Stimulated activated CD4-positive, alpha-beta T cell treated with anti-CD3 and anti-CD28 coated beads, Interleukin-1b, Interleukin-23, amount 100 ng/mL, for 4 hours (primary cell): ENCODE results near the gene CERKL.
"Not testable (repeated sequence)": the region's sequence is repeated elsewhere in the genome, so short reads cannot be mapped to it uniquely, and the experiment has no call there.

ENCODE experiments used
- DNase-seq, 2 donors: peaks; one replicate each; pipeline ENCODE4 v3.0.0-alpha.2; 2020; ENCODE audit warnings: low read depth in 2 of 2

The CERKL gene, protein sequence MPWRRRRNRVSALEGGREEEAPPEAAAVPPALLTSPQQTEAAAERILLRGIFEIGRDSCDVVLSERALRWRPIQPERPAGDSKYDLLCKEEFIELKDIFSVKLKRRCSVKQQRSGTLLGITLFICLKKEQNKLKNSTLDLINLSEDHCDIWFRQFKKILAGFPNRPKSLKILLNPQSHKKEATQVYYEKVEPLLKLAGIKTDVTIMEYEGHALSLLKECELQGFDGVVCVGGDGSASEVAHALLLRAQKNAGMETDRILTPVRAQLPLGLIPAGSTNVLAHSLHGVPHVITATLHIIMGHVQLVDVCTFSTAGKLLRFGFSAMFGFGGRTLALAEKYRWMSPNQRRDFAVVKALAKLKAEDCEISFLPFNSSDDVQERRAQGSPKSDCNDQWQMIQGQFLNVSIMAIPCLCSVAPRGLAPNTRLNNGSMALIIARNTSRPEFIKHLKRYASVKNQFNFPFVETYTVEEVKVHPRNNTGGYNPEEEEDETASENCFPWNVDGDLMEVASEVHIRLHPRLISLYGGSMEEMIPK

DNA sequence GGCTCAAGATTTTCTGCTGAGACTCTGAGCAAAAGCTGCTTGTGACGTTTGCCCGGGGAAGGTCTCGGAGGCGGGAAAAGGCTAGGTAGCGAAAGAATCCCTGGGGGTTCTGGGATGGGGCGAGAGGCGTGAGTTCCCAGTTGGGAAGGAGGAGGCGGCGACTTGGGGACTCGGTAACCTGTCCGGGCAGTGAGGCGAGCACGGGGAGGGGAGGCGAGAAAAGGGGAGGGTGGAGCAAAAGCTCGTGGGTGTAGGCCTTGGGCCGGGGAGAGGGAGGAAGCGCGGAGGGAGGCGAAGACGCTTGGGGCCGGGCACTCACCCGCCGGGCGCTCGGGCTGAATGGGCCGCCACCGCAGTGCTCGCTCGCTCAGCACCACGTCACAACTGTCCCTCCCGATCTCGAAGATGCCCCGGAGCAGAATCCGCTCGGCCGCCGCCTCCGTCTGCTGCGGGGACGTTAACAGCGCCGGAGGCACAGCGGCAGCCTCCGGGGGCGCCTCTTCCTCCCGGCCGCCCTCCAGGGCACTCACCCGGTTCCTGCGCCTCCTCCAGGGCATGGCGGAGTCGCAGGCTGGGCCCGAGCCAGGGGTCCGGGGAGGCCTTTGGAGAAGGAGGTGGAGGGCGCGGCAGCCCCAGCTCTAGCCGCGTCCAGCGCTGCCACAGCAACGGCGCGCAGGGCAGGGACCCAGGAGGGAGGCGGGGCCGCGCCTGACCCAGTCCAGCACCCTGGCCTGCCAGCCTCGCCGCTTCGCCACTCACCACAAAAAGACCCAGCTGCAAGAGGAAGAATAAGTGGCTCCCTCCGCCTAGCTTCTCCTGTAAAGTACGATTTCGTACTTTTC lies at the start of gene CERKL:
Gene CERKL, minus strand, starts transcription at position 656 of the 842 bp plus-strand sequence. Its CDS starts 99 bp downstream, at position 557.
- peak in 1 of 2 donors; percentile 10 for DNase-seq

DNA sequence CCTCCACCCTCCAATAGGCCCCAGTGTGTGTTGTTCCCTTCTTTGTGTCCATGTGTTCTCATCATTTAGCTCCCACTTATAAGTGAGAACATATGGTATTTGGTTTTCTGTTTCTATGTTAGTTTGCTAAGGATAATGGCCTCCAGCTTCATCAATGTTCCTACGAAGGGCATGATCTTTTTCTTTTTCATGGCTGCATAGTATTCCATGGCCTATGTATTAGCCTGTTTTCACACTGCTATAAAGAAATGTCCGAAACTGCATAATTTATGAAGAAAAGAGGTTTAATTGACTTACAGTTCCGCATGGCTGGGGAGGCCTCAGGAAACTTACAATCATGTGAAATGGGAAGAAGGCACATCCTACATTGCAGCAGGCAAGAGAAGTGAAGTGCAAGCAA lies 45.6 kb upstream of the CERKL start:
- not testable (repeated sequence) for DNase-seq

DNA sequence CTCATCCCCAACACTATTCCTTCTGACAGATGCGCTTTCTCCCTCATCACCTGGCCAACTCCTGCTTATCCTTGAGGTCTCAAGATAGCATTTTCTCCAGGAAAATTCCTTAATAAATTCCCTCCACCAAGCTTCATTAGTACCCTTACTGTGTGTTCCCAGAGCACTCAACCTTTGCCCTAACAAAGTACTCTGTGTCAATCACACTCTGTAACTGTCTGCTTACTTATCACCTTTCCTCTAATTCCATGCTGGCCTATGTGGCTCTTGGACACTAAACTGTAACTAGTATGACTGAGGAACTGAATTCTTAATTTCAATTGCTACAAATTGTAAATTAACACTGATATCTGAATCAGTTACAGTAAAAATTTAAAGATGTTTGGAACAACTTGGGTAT lies 41.3 kb upstream of the CERKL start:
- DNase-seq, result no peak

DNA sequence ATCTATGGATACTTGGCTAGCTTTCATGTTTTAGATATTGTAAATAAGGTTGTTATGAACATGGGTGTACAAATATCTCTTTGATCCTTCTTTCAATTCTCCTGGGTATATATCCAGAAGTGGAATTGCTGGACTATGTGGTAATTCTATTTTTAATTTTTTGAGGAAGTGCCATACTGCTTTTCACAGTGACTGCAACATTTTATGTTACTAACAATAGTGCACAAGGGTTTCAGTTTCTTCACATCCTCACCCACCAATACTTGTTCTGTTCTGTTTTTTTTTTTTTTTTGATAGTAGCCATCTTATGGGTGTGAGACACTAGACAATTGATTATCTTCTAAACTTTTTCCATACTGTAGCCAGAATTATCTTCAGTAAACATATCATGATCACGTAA lies 40.7 kb upstream of the CERKL start:
- no peak for DNase-seq

DNA sequence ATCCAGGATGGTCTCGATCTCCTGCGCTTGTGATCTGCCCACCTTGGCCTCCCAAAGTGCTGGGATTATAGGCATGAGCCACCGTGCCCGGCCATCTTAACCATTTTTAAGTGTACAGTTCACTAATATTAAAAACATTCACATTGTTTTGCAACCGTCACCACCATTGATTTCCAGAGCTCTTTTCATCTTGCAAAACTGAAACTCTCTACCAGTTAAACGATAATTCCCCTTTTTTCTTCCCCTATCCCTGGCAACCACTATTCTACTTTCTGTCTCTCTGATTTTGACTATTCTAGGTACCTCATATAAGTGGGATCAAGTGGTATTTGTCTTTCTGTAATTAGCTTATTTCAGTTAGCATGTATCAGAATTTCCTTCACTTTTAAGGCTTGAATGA lies 40.2 kb upstream of the CERKL start:
- DNase-seq, result no peak

DNA sequence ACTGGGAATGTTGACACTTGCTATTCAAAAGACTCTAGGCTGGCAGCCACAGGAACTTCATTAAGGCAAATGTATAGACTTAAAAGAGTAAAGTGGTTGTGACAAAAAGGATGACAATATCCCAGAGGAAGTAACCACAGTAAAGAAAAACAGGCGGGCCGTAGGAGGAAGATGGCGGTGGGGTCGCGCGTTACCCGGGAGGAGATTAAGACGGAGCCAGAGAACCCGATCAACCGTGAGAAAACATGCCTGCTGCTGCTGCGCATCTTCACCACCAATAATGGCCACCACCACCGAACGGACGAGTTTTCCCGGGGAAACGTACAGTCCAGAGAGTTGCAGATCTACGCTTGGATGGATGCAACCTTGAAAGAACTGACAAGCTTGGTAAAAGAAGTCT lies 37.4 kb upstream of the CERKL start:
- DNase-seq, result no peak

DNA sequence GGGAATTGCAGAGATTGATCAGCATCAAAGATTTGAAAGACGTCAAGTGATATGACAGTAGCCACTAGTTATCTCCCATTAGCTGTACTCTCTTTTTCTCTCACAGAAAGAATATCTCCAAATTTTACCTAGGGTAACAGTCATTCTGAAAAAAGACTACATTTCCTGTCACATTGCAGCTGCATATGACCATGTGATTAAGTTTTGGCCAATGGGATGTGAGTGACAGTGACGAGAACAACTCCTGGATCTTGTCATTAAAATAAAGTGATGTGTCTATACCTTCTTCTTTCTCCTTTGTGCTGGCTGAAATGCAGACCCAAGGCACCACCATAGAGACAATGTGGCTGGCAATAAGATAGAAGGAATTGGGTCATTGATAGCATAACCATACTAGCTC lies 34.0 kb upstream of the CERKL start:
- DNase-seq, result no peak

DNA sequence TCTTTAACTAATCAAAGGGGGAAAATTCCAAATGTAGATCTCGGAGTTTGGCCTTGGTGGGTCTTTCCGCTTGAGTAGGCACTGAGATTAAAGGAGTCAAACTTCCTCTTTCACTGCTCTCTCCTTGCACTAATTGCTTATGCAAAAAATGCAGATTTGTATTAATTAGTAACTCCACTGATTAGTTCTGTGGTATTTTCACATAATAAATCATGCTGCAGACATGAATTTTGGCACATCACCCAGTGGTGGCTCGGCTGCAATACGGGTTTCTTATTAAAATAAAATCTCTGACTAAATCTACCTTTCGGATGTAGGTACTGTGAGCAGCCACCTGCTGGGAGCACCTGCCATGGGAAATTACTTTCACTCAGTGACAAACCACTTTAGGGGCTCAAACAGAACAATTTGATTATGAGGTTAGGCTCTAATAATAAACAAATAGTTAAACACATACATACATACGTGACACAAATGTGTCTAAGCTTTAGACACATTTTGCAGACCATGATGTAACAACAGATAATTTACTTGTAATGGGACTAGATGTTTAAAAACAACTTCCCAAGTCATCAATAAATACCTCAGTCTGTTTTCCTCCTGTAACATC lies 29.8 kb upstream of the CERKL start:
- no peak for DNase-seq

DNA sequence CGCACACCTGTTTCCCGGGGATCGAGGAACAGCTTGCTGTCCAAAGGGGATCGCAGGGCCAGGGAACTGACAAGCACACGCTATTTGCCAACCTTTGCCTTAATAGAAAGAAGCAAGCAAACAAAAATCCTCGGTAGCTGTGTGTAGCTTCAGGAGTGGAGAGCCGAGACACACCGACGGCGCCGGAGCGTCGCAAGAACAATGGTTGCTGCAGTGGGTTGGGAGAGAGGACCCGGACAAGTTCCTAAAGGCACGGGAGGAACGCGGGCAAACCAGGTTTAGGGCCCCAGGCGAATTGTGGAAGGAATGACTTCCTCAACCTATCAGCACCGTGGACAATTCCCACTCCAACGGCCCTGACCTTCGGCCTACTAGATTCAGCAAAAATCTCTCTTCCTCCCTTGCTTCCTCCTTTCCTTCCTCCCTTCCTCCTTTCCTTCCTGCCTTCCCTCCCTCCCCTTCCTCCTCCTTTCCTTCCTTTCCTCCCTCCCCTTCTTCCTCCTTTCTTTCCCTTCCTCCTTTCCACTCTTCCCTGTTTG lies 28.3 kb upstream of the CERKL start:
- no peak for DNase-seq

DNA sequence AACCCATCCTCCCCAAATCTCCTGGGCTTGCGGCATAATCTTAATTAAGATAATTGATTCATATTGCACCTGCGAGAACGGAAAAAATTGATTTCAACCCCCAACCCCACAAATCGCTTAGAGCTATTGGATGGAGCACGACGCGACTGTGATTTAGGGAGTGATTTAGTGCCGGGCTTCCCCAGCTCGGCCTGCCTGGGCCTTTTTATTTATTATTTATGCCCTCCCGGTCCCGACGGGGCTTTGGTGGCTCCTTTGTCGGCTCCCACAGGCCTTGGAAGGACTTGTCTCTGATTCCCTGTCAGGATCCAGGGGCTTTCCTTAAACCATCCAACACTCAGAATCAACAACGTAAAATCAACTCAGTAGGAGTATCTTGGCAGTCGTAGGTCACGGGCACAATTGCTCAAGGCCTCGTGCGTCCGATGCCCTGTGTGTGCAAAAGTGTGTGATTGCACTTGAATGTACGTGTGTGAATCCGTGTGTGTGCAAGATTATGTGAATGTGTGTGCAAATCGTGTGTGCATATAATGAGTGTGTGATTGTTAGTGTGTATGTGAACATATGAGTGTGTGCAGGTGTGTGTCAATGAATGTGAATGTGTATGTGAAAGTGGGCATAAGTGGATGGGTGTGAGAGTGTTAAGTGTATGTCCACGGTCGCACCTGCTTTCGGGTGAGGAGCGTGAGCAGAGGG lies 27.7 kb upstream of the CERKL start:
- no peak for DNase-seq

DNA sequence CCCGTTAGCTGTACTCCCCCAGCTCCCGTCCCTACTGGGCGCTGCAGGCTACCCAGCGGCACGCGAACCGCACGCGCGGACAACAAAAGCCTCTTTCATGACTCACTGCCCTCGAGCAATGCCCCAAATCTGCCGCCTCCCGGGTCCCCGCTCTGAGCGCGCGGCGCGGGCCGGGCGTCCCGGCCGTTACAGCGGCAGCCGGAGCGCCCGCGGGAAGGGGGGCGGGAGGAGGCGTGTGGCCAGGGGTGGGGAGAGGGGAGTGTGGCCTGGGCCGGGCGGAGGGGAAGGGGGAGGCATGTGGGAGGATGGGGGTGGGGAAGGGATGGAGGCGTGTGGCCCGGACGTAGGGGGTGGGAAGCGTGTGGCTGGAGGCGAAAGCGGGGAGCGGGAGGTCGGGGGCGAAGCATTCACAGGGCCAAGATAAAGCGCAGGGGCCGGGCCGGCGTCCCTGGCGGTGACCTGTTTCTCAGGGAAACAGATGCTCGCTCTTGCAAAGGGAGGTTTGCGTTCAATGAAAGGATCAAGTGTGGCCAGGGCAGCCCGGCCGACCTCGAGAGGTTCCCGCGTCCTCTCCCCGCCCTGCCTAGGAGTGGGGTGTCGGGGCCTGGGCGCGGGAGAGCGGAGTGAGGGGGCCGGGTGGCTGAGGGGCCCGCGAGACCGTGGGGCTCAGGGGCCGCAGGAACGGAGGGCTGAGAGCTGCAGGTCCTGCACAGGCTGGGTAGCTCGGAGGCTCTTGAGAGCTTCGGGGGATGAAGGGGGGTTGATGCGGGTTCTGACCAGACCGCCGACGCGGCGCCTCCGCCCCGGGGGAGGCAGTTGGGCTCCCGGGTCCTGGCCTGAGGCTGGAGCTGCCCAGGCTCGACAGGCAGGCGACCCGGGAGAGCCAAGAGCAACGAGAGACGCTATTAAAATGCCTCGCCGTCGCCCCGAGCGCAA lies 26.9 kb upstream of the CERKL start:
- DNase-seq, result no peak

DNA sequence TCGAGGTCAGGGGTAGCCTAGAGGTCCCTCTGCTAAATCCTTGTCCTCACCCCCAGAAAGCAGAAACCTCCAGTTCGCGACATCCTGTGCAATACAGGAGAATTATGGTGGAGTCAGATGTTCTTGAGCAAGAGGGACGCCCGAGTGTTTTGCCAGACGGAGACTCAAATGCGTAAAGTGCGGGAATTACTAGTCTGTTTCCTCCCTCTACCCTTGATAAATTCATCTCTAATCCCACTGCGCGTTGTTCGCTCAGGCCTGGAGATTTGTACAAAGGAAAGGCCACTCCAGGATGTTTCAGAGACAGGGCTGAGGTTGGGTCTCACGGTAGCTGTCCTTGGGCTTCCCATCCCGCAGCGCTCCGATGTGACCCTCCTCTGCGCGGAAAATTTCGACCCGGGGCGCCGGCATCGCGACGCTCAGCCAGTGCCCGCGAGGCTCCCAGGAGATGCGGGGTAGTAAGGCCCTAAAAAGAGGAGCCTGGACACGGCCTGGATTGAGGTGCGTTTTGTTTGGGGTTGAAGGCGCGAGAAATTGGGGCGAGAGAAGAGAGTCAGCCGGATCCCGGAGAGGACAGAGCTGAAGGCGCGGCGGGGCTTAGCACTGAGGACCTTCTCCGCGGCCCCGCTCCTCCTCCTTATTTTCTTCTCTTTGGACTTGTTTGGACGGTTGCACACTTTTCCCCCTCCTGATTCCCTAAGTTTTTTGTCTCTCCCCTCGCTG lies 26.1 kb upstream of the CERKL start:
- no peak for DNase-seq

DNA sequence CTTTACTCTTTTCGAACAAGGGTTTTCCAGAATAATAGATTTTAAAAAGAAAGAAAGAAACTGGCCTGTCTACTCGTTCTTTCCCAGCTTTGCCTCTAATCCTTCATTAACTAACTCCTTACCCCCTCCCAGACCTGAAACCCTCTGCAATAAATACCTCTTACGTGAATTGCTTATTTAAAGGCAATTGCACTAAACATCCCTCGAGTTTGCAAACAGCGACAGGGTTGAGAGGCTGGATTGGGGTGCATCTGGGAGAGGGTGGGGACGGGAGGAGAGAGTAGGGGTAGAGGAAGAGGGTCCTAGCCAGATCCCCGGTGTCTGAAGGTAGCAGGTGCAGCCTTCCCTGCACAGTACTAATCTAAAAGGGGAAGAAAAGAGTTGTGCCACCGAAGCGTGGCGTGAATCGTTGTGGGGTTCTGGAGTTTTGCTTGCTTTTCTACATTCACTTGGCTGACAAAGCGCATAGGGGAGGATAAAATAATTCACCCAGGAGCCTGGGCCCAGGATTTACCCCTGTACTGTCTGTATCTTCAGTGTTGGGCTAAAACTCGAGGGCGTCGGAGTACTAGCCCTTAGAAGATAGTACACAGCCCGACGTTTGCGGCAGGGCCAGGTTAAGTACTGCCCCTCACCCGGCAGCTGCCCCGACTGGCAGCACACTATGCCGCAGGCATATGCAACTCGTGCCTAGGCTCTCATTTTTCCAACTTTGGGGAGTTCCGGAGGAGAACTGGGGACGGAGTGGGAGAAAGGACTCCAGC lies 25.3 kb upstream of the CERKL start:
- DNase-seq, result no peak

DNA sequence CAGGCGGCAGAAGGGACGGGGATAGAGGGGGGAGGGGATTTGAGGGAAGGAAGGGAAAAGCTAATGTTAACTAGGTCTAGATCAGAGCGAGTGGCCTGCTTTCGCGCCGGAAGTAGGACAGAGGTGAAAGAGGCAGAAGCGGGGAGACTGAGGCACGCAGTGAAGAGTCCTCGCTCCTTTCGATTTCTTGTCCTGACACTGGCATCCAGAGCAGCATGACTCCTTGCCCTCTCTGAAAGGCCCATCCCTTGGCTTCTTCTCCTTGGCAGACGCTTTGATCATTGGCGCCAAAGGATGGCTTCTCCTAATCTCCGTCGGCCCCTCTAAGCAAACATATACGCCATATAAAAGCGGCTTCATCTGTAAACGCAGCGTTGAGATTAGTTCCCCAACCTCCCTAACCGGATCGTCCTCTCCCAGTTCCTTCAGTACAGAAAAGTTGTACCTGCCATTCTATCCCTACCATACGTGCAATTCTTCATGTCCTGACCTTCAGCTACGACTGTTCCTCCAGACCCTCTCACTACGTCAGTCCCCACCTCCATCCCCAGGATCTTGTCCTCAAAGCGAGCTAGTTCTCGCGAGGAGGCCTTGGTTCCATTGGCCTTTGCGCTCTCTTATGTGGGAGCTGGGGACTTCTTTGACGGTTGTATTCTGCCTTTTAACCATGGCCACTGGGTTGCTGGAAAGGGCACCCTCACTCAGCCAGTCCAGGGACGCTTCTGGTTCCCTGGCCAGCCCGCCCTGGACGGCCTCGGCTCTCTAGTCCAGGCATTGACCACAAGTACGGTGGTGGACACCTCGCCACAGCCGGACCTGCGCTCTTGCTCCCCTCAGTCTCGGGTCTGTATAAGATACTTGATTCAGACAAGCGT lies 24.3 kb upstream of the CERKL start:
- no peak for DNase-seq

DNA sequence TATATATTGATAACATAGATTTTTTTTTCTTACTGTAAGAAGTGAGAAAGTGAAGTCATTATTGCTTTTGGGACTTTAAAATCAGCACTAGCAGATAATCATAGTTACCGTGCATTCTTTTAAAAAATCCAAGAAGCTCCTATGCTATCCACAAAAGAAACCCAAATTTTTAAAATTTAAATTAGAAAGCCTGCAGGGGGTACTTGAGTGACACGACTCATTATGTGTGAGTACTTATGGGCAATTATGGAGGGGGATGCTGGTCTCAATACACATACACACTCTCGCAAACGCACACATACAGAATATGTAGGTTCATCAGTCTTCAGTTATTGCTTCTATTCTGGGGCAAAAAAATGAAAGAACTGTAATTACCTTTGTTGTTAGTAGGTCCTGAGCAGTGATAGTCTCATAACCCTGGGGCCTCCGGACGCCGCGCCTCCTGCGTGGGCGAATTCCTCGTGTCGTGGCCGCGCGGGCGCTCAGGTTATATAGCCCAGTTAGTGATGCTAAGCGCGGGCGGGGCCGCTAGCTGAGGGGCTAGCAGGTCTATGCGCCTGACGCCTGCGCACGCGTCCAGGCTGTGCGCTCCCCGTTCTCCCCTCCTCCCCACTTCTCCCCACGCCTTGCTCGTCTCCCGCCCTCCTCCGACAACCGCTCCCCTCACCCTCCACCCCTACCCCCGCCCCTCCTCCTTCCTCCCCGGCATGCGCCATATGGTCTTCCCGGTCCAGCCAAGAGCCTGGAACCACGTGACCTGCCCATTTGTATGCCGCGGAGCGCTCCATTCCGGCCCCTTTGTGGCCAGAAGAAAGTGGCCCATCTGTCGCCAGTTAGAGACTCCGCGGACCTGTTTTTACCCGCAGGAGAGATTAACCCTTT lies 23.4 kb upstream of the CERKL start, which contains the start of gene NEUROD1:
Gene NEUROD1, minus strand, starts transcription at position 463 of the 882 bp plus-strand sequence. CDS start 1,657 bp downstream, outside the sequence.
- DNase-seq, result no peak

DNA sequence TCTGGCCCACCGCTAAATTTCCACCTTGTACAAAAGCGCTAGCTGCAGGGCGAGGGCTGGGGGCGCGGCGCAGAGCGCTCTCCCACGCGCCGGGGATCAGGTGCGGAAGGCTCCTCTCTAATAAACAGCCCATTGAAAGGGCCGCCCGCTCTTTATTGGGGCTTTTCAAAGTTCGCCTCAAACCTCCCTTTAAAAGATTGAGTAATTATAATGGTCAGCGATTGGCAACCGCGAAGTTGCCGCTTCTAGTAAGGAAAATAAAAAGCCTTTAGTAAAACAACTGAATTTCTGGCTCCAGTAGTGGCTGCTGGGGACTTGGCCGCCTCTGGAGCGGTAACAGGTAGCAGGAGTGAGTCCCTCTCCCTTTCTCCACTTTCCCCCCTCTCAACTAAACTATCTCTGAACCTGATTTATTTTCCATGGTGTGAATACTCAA lies 22.7 kb upstream of the CERKL start:
- DNase-seq, result no peak
